Activated CD4-positive, alpha-beta T cell treated with anti-CD3 and anti-CD28 coated beads, Interleukin-2, amount 10 ng/mL, durations not matched to agents 24 days and 14 days (primary cell): ENCODE data around the gene KRT222. TPM values are rescaled to one million over a fixed set of nuclear protein-coding genes. Genes with fewer than 3 reads are reported as not detected.

Experiments
- DNase-seq: peaks from one replicate; pipeline ENCODE4 v3.0.0; 2022
- H3K27ac Mint-ChIP-seq: one replicate; pipeline ENCODE4 v1.8.0; 2022; ENCODE audit warnings: mild to moderate bottlenecking, mixed read lengths
- H3K27me3 Mint-ChIP-seq: one replicate; pipeline ENCODE4 v1.8.0; 2022; ENCODE audit warnings: mixed read lengths
- H3K36me3 Mint-ChIP-seq: one replicate; pipeline ENCODE4 v1.8.0; 2022; ENCODE audit warnings: low read depth, mild to moderate bottlenecking, mixed read lengths
- H3K4me1 Mint-ChIP-seq: one replicate; pipeline ENCODE4 v1.8.0; 2021; ENCODE audit warnings: mixed read lengths
- H3K4me3 Mint-ChIP-seq: one replicate; pipeline ENCODE4 v1.8.0; 2022; ENCODE audit warnings: mild to moderate bottlenecking, moderate library complexity, mixed read lengths
- H3K9me3 Mint-ChIP-seq: one replicate; pipeline ENCODE4 v1.8.0; 2021; ENCODE audit warnings: mixed read lengths
- intact Hi-C: fragments of 100-400 bp; cut with micrococcal nuclease; formaldehyde crosslinking; loops from one replicate; pipeline ENCODE4 v1.15.1; 2023
- total RNA-seq: library from RNA; stranded (reverse); gene quantifications from 2 replicates; pipeline ENCODE4 v1.2.3, GENCODE V29; 2022

KRT222 gene
- not detected in 2 replicates for total RNA-seq

GRCh38 chr17:40664582-40665333, at the start of gene KRT222:
TSS of gene KRT222 (minus strand) at chr17:40665177. CDS start at chr17:40665099, 78 bp downstream.
- no peak for DNase-seq
- H3K4me1 Mint-ChIP-seq, result peaks cover 9% of the 10 kb centered on the region
- H3K27me3 Mint-ChIP-seq, result peaks cover 41% of the 10 kb centered on the region
- H3K4me3 Mint-ChIP-seq, result peak within 1 kb of the TSS; percentile 51
- peaks cover 2% of the 10 kb centered on the region for H3K36me3 Mint-ChIP-seq
- H3K9me3 Mint-ChIP-seq, result no peaks in the 10 kb centered on the region
- intact Hi-C loops, result no loop called here
- no peak within 1 kb of the TSS for H3K27ac Mint-ChIP-seq

GRCh38 chr17:40714473-40714872, 49.5 kb upstream of the KRT222 start:
- no peaks in the 10 kb centered on the region for H3K36me3 Mint-ChIP-seq
- no peaks in the 10 kb centered on the region for H3K9me3 Mint-ChIP-seq
- H3K27ac Mint-ChIP-seq, result no peak overlapping the region
- no peaks in the 10 kb centered on the region for H3K4me1 Mint-ChIP-seq
- intact Hi-C loops, result no loop called here
- DNase-seq, result no peak
- peaks cover 9% of the 10 kb centered on the region for H3K27me3 Mint-ChIP-seq
- no peak overlapping the region for H3K4me3 Mint-ChIP-seq

DNA sequence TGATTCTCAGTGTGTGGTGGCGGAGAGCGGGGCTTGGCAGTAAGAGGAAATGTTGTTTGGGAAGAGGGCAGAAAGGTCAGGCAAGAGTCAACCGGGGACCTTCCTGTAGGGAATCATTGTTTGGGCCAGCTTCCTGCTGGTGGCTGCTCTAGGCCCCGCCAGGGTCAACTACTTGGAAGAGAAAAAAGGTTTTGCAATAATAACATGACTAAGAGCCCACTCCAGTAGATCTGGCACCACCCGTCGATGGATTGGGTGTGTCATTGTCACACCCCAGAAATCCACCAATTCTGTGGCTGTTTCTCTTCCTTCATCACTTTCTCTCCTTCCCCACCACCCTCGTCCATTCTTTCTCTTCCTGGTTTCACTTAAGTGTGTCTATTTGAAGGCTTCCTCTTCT, 42.8 kb upstream of the KRT222 start:
- intact Hi-C loops, result no loop called here
- Mint-ChIP-seq H3K27ac (no peak overlapping the region), H3K36me3 (no peaks in the 10 kb centered on the region), H3K9me3 (no peaks in the 10 kb centered on the region), H3K27me3 (peaks cover 25% of the 10 kb centered on the region), H3K4me1 (no peaks in the 10 kb centered on the region), H3K4me3 (no peak overlapping the region)
- DNase-seq, result no peak

GRCh38 chr17:40705584-40705983, 40.6 kb upstream of the KRT222 start:
- Mint-ChIP-seq H3K4me1 (no peaks in the 10 kb centered on the region), H3K27ac (no peak overlapping the region), H3K36me3 (no peaks in the 10 kb centered on the region), H3K27me3 (peaks cover 28% of the 10 kb centered on the region), H3K9me3 (no peaks in the 10 kb centered on the region), H3K4me3 (no peak overlapping the region)
- no peak for DNase-seq
- intact Hi-C loops, result no loop called here

GRCh38 chr17:40703652-40704051, 38.7 kb upstream of the KRT222 start, which contains the start of gene KRT24:
TSS of gene KRT24 (minus strand) at chr17:40703752. CDS start at chr17:40703693, 59 bp downstream.
- no peaks in the 10 kb centered on the region for H3K9me3 Mint-ChIP-seq
- H3K27me3 Mint-ChIP-seq, result peaks cover 34% of the 10 kb centered on the region
- H3K36me3 Mint-ChIP-seq, result no peaks in the 10 kb centered on the region
- intact Hi-C loops, result no loop called here
- no peak for DNase-seq
- H3K27ac Mint-ChIP-seq, result no peak within 1 kb of the TSS
- H3K4me1 Mint-ChIP-seq, result no peaks in the 10 kb centered on the region
- no peak within 1 kb of the TSS for H3K4me3 Mint-ChIP-seq

GRCh38 chr17:40702271-40702670, 37.3 kb upstream of the KRT222 start:
- Mint-ChIP-seq H3K27me3 (peaks cover 37% of the 10 kb centered on the region), H3K4me1 (no peaks in the 10 kb centered on the region), H3K36me3 (no peaks in the 10 kb centered on the region), H3K4me3 (no peak overlapping the region), H3K9me3 (no peaks in the 10 kb centered on the region), H3K27ac (no peak overlapping the region)
- DNase-seq, result no peak
- intact Hi-C loops, result no loop called here

DNA sequence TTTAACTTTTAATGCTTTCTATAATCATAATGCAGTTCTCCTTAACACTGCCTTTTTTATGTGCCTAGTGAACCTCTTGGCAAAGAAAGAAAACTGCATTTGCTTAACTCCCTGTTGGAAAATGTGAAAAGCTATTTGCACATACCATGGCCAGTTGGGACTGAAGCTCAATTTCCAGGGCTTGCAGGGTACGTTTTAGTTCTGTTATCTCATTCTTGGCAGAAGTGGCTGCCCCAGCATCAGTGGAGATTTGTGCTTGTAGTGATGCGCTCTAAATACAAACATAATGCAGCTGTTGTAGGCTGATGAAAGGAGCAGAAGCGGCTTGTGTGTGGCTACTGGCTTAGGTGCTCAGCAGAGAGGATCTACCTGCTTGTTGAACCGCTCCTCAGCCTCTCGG, 34.9 kb upstream of the KRT222 start:
- H3K4me1 Mint-ChIP-seq, result no peaks in the 10 kb centered on the region
- peak; percentile 34 for DNase-seq
- H3K36me3 Mint-ChIP-seq, result no peaks in the 10 kb centered on the region
- intact Hi-C loops, result no loop called here
- H3K27me3 Mint-ChIP-seq, result peaks cover 43% of the 10 kb centered on the region
- no peak overlapping the region for H3K27ac Mint-ChIP-seq
- H3K9me3 Mint-ChIP-seq, result no peaks in the 10 kb centered on the region
- H3K4me3 Mint-ChIP-seq, result no peak overlapping the region

- DNase-seq, result peak; percentile 48
- H3K4me1 Mint-ChIP-seq, result no peaks in the 10 kb centered on the region
- H3K36me3 Mint-ChIP-seq, result no peaks in the 10 kb centered on the region
- intact Hi-C loops, result no loop called here
- H3K27me3 Mint-ChIP-seq, result peaks cover 44% of the 10 kb centered on the region
- H3K4me3 Mint-ChIP-seq, result no peak overlapping the region
- H3K27ac Mint-ChIP-seq, result no peak overlapping the region
- H3K9me3 Mint-ChIP-seq, result no peaks in the 10 kb centered on the region
Measured at GRCh38 chr17:40699371-40699770, 34.4 kb upstream of the KRT222 start.

GRCh38 chr17:40697297-40697696, 32.3 kb upstream of the KRT222 start:
- H3K4me3 Mint-ChIP-seq, result no peak overlapping the region
- H3K27me3 Mint-ChIP-seq, result peaks cover 42% of the 10 kb centered on the region
- intact Hi-C loops, result no loop called here
- no peaks in the 10 kb centered on the region for H3K4me1 Mint-ChIP-seq
- H3K9me3 Mint-ChIP-seq, result no peaks in the 10 kb centered on the region
- H3K27ac Mint-ChIP-seq, result no peak overlapping the region
- DNase-seq, result no peak
- H3K36me3 Mint-ChIP-seq, result no peaks in the 10 kb centered on the region

DNA sequence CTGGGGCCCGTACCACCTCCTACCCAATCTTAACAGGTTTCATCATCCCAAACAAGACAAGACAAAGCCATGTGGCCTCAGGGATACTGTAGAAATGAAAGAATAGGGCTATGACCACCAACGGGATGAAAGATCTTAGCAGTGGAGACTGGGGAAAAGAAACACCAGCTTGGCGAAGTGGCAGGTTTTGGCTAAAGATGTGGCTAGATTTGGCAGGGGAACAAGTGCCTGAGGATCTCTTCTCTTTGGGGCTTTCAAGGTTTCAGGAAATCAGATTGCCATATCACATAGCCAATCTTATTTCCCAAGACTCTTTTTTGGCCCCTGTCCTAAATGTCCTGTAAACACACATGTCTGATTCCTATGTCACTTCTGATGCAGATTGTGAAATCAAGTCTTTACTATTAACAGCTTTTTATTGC, 31.7 kb upstream of the KRT222 start:
- Mint-ChIP-seq H3K4me3 (no peak overlapping the region), H3K27ac (no peak overlapping the region), H3K9me3 (no peaks in the 10 kb centered on the region), H3K27me3 (peaks cover 46% of the 10 kb centered on the region), H3K4me1 (no peaks in the 10 kb centered on the region), H3K36me3 (no peaks in the 10 kb centered on the region)
- intact Hi-C loops, result no loop called here
- peak; percentile 34 for DNase-seq

DNA sequence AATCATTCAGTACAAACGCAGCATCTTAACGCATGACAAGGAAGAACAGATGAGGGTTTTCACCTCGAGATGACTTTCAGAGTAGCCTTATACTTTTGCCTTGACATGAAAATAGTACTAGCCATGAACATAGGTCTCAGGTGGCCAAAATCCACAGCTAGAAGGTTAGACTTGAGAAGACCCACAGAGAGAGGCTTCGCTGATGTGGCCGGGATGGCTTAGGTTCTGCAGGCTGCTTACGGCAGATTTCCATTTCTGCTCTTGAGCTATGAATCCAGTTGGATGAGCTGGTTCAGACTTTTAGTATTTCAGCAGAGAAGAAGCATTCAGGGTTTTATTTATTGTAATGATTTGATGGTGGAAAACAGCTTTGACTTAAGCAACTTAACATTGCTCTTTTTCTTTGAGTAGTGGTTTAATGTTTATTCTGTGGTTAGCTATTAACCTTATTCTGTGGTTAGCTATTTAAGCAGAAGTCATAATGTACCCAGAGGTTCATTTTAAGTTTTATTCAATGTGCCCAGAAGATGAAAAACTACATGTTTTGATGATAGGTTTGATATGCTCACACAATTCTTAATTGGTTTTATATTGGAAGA, 31.0 kb upstream of the KRT222 start:
- peak; percentile 34 for DNase-seq
- no peaks in the 10 kb centered on the region for H3K36me3 Mint-ChIP-seq
- H3K27ac Mint-ChIP-seq, result no peak overlapping the region
- peaks cover 46% of the 10 kb centered on the region for H3K27me3 Mint-ChIP-seq
- intact Hi-C loops, result no loop called here
- H3K4me1 Mint-ChIP-seq, result no peaks in the 10 kb centered on the region
- no peaks in the 10 kb centered on the region for H3K9me3 Mint-ChIP-seq
- no peak overlapping the region for H3K4me3 Mint-ChIP-seq

- H3K27ac Mint-ChIP-seq, result no peak overlapping the region
- no peaks in the 10 kb centered on the region for H3K36me3 Mint-ChIP-seq
- H3K4me3 Mint-ChIP-seq, result no peak overlapping the region
- H3K9me3 Mint-ChIP-seq, result no peaks in the 10 kb centered on the region
- H3K4me1 Mint-ChIP-seq, result no peaks in the 10 kb centered on the region
- H3K27me3 Mint-ChIP-seq, result peaks cover 47% of the 10 kb centered on the region
- no peak for DNase-seq
- intact Hi-C loops, result no loop called here
Measured at GRCh38 chr17:40694584-40694983, 29.6 kb upstream of the KRT222 start.

DNA sequence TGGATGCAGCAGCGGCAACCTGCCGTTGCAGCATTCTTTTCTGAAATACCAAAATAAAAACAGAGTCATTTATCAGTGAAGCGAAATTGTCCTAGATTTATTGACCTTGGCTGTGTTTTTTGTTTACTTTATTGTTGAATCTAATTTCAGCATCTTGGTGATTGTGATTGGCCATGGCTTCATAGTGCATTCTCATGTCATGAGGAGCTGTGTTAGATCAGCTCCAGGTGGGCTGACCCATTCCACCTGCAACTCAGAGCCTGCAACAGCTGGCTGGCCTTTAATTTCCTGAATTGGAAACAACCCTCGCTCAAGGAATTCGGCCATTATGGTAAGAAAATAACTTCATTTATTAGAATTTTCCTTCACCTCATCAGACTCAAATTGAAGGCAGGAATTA, 22.1 kb upstream of the KRT222 start:
- Mint-ChIP-seq H3K4me3 (no peak overlapping the region), H3K27ac (no peak overlapping the region), H3K4me1 (no peaks in the 10 kb centered on the region), H3K27me3 (peaks cover 21% of the 10 kb centered on the region), H3K36me3 (no peaks in the 10 kb centered on the region), H3K9me3 (no peaks in the 10 kb centered on the region)
- intact Hi-C loops, result no loop called here
- DNase-seq, result no peak

- no peak for DNase-seq
- intact Hi-C loops, result no loop called here
- Mint-ChIP-seq H3K36me3 (no peaks in the 10 kb centered on the region), H3K4me3 (no peak overlapping the region), H3K27me3 (peaks cover 23% of the 10 kb centered on the region), H3K9me3 (no peaks in the 10 kb centered on the region), H3K27ac (no peak overlapping the region), H3K4me1 (no peaks in the 10 kb centered on the region)
Measured at GRCh38 chr17:40686192-40686591, 21.2 kb upstream of the KRT222 start.
